ELR (cell line): ENCODE measurements around the gene EIF4G1.

ENCODE experiments used
- DNase-seq: peaks from one replicate; pipeline ENCODE4 v3.0.0-alpha.2; 2015; ENCODE audit warnings: low read depth

Gene EIF4G1

GRCh38 chr3:184305577-184305976, 8.8 kb upstream of the EIF4G1 start:
- peak; percentile 56 for DNase-seq

- DNase-seq, result no peak
Measured at GRCh38 chr3:184306341-184306972, 7.9 kb upstream of the EIF4G1 start.

GRCh38 chr3:184307915-184308314, 6.5 kb upstream of the EIF4G1 start:
- no peak for DNase-seq

GRCh38 chr3:184308744-184309143, 5.7 kb upstream of the EIF4G1 start:
- DNase-seq, result peak; percentile 16

- DNase-seq, result no peak
Measured at GRCh38 chr3:184311633-184312032, 2.8 kb upstream of the EIF4G1 start.

- DNase-seq, result peak; percentile 72
Measured at GRCh38 chr3:184314700-184315542, 515 bp downstream of the EIF4G1 start.

- no peak for DNase-seq
Measured at GRCh38 chr3:184315543-184315867, 1.1 kb downstream of the EIF4G1 start.

- DNase-seq, result peak; percentile 52
Measured at GRCh38 chr3:184315871-184316661, 1.7 kb downstream of the EIF4G1 start.

GRCh38 chr3:184316792-184317191, 2.4 kb downstream of the EIF4G1 start:
- DNase-seq, result no peak

GRCh38 chr3:184317201-184317600, 2.8 kb downstream of the EIF4G1 start:
- no peak for DNase-seq

GRCh38 chr3:184320104-184320445, 5.7 kb downstream of the EIF4G1 start:
- DNase-seq, result peak; percentile 98

GRCh38 chr3:184321666-184322065, 7.3 kb downstream of the EIF4G1 start:
- DNase-seq, result no peak

GRCh38 chr3:184322731-184323487, 8.5 kb downstream of the EIF4G1 start:
- no peak for DNase-seq

GRCh38 chr3:184323696-184324095, 9.3 kb downstream of the EIF4G1 start:
- no peak for DNase-seq

- no peak for DNase-seq
Measured at GRCh38 chr3:184325269-184325668, 10.9 kb downstream of the EIF4G1 start.

GRCh38 chr3:184325715-184326369, 11.4 kb downstream of the EIF4G1 start:
- no peak for DNase-seq

GRCh38 chr3:184327171-184327570, 12.8 kb downstream of the EIF4G1 start:
- no peak for DNase-seq

GRCh38 chr3:184328516-184328915, 14.1 kb downstream of the EIF4G1 start:
- DNase-seq, result no peak

- peak; percentile 98 for DNase-seq
Measured at GRCh38 chr3:184332370-184333090, 18.1 kb downstream of the EIF4G1 start.

- peak; percentile 34 for DNase-seq
Measured at GRCh38 chr3:184333190-184333589, 18.8 kb downstream of the EIF4G1 start.

GRCh38 chr3:184333700-184334099, 19.3 kb downstream of the EIF4G1 start:
- DNase-seq, result no peak
